ENCODE measurements around the gene CLEC1A.

The CLEC1A gene

GRCh38 chr12:10098791-10099190 lies at the start of gene CLEC1A:
TSS of gene CLEC1A (minus strand) at chr12:10098985. CDS start at chr12:10098922, 63 bp downstream.
- ChIA-PET CTCF (interaction anchor here (0.8 to 1.0 kb wide), 2 partner anchors 17 to 41 kb away, joined by 3 read pairs; no protein-coding TSS in a partner anchor), POLR2A (no interaction called here)
- TF ChIP-seq CTCF (IDR thresholded peaks at IDR 0.05; ENCODE audit: control extremely low read depth, extremely low read depth, low read depth, missing control alignments) = no peak
- DNase-seq (ENCODE audit: extremely low spot score) = no peak

- no peak for DNase-seq (ENCODE audit: extremely low spot score)
- CTCF ChIA-PET = interaction anchor here (1.0 to 1.6 kb wide), 2 partner anchors 9 to 13 kb away, joined by 3 to 4 read pairs; no protein-coding TSS in a partner anchor
- TF ChIP-seq CTCF (IDR thresholded peaks at IDR 0.05; ENCODE audit: control extremely low read depth, extremely low read depth, low read depth, missing control alignments) = no peak
- POLR2A ChIA-PET = no interaction called here
Observed at GRCh38 chr12:10147714-10148403, 49.1 kb upstream of the CLEC1A start.

- TF ChIP-seq CTCF (IDR thresholded peaks at IDR 0.05; ENCODE audit: control extremely low read depth, extremely low read depth, low read depth, missing control alignments) = no peak
- ChIA-PET CTCF (interaction anchor here (0.7 to 4.0 kb wide), 8 partner anchors 9 to 394 kb away, joined by 3 to 32 read pairs (median 4); partner anchors contain the start of genes CLEC12B and CLEC9A), POLR2A (no interaction called here)
- no peak for DNase-seq (ENCODE audit: extremely low spot score)
Observed at GRCh38 chr12:10142976-10143589, 44.3 kb upstream of the CLEC1A start.

GRCh38 chr12:10140001-10140400 lies 41.2 kb upstream of the CLEC1A start:
- peak; percentile 38 for TF ChIP-seq CTCF (IDR thresholded peaks at IDR 0.05; ENCODE audit: control extremely low read depth, extremely low read depth, low read depth, missing control alignments)
- ChIA-PET CTCF (interaction anchor here (0.9 to 4.0 kb wide), 23 partner anchors 9 to 397 kb away, joined by 3 to 32 read pairs (median 4); partner anchors contain the start of genes CD69, CLEC12B, CLEC1A and CLEC7A), POLR2A (no interaction called here)
- peak; percentile 35 for DNase-seq (ENCODE audit: extremely low spot score)

GRCh38 chr12:10136637-10137205 lies 37.9 kb upstream of the CLEC1A start:
- TF ChIP-seq CTCF (IDR thresholded peaks at IDR 0.05; ENCODE audit: control extremely low read depth, extremely low read depth, low read depth, missing control alignments) = no peak
- no peak for DNase-seq (ENCODE audit: extremely low spot score)
- POLR2A ChIA-PET = no interaction called here
- CTCF ChIA-PET = interaction anchor here (0.7 to 1.9 kb wide), 4 partner anchors 9 to 323 kb away, joined by 3 to 8 read pairs (median 4); no protein-coding TSS in a partner anchor

GRCh38 chr12:10135126-10135525 lies 36.3 kb upstream of the CLEC1A start:
- DNase-seq (ENCODE audit: extremely low spot score) = no peak
- TF ChIP-seq CTCF (IDR thresholded peaks at IDR 0.05; ENCODE audit: control extremely low read depth, extremely low read depth, low read depth, missing control alignments) = no peak
- ChIA-PET CTCF (interaction anchor here (1.2 to 1.6 kb wide), 2 partner anchors 15 to 17 kb away, joined by 3 to 4 read pairs; no protein-coding TSS in a partner anchor), POLR2A (interaction anchor here (0.6 kb wide), 1 partner anchor 1139 kb away, joined by 4 read pairs; no protein-coding TSS in a partner anchor)
